WTC11 (cell line): ENCODE measurements around the gene ZBTB4. TPM values are rescaled to one million over a fixed set of nuclear protein-coding genes. Genes with fewer than 3 reads are reported as not detected.

Experiments
- ATAC-seq: fragments of 200-7000 bp; cut with Tn5 transposase; 2 replicates; pipeline ENCODE4 v1.10.0; 2021; ENCODE audit warnings: mild to moderate bottlenecking, moderate library complexity
- CTCF ChIA-PET: fragments of 300-600 bp; sonication (Branson Sonifier 250); formaldehyde crosslinking; loops from one replicate; lab custom pipeline; 2021; ENCODE audit warnings: antibody characterized with exemption; lab: Charles Lee
- POLR2A ChIA-PET: fragments of 350-600 bp; sonication (Branson Sonifier 250); formaldehyde crosslinking; loops from one replicate; lab custom pipeline; 2021; ENCODE audit warnings: antibody characterized with exemption; lab: Charles Lee
- DNase-seq: peaks from one replicate; pipeline ENCODE4 v3.0.0; 2021; ENCODE audit warnings: low spot score
- H3K27ac Mint-ChIP-seq: 2 replicates; pipeline ENCODE4 v1.8.0; 2021; ENCODE audit warnings: mixed read lengths
- H3K27me3 Mint-ChIP-seq: 2 replicates; pipeline ENCODE4 v1.8.0; 2021; ENCODE audit warnings: low read depth, mild to moderate bottlenecking, moderate library complexity, mixed read lengths
- H3K36me3 Mint-ChIP-seq: 2 replicates; pipeline ENCODE4 v1.8.0; 2021; ENCODE audit warnings: mixed read lengths
- H3K4me1 Mint-ChIP-seq: 2 replicates; pipeline ENCODE4 v1.8.0; 2022; ENCODE audit warnings: mixed read lengths
- H3K4me3 Mint-ChIP-seq: 2 replicates; pipeline ENCODE4 v1.8.0; 2021; ENCODE audit warnings: mild to moderate bottlenecking, moderate library complexity, mixed read lengths
- H3K9me3 Mint-ChIP-seq: 2 replicates; pipeline ENCODE4 v1.8.0; 2021; ENCODE audit warnings: mixed read lengths
- ATF6 ChIP-seq: sonication (generic); formaldehyde crosslinking; IDR thresholded peaks from 2 replicates; pipeline ENCODE4 v1.8.1; 2023; ENCODE audit warnings: mild to moderate bottlenecking, missing genetic modification reagents
- CDX4 ChIP-seq: fragments of 250-450 bp; sonication (Bioruptor Pico); IDR thresholded peaks from 2 replicates; pipeline ENCODE4 v1.9.0; 2021; ENCODE audit warnings: moderate library complexity, mild to moderate bottlenecking, inconsistent platforms, borderline replicate concordance
- CREB1 ChIP-seq: sonication (generic); formaldehyde crosslinking; IDR thresholded peaks from 2 replicates; pipeline ENCODE4 v1.8.0; 2023; ENCODE audit warnings: mild to moderate bottlenecking, missing genetic modification reagents
- E2F4 ChIP-seq: sonication (generic); formaldehyde crosslinking; IDR thresholded peaks from 2 replicates; pipeline ENCODE4 v1.8.1; 2022; ENCODE audit warnings: low read depth, mild to moderate bottlenecking, moderate library complexity, missing genetic modification reagents, borderline replicate concordance
- EMX1 ChIP-seq: fragments of 250-450 bp; sonication (Bioruptor Pico); IDR thresholded peaks from 2 replicates; pipeline ENCODE4 v1.8.0; 2021; ENCODE audit warnings: mild to moderate bottlenecking
- FOXK1 ChIP-seq: sonication (generic); formaldehyde crosslinking; IDR thresholded peaks from 2 replicates; pipeline ENCODE4 v1.8.0; 2022; ENCODE audit warnings: mild to moderate bottlenecking, moderate library complexity, missing genetic modification reagents
- GABPB1 ChIP-seq: sonication (generic); formaldehyde crosslinking; IDR thresholded peaks from 2 replicates; pipeline ENCODE4 v1.8.1; 2023; ENCODE audit warnings: mild to moderate bottlenecking, missing genetic modification reagents
- GTF2I ChIP-seq: fragments of 250-450 bp; sonication (Bioruptor Pico); conservative IDR thresholded peaks from 2 replicates; pipeline ENCODE4 v1.4.0; 2021; ENCODE audit warnings: mild to moderate bottlenecking
- HMGA2 ChIP-seq: fragments of 250-450 bp; sonication (Bioruptor Pico); IDR thresholded peaks from 2 replicates; pipeline ENCODE4 v1.4.0; 2021; ENCODE audit warnings: mild to moderate bottlenecking, moderate library complexity
- JUN ChIP-seq: sonication (generic); formaldehyde crosslinking; IDR thresholded peaks from 2 replicates; pipeline ENCODE4 v1.8.0; 2023; ENCODE audit warnings: mild to moderate bottlenecking, missing genetic modification reagents
- MAX ChIP-seq: sonication (generic); formaldehyde crosslinking; IDR thresholded peaks from 2 replicates; pipeline ENCODE4 v1.8.0; 2022; ENCODE audit warnings: mild to moderate bottlenecking, missing genetic modification reagents
- NFYB ChIP-seq: sonication (generic); formaldehyde crosslinking; conservative IDR thresholded peaks from 2 replicates; pipeline ENCODE4 v1.8.0; 2022; ENCODE audit warnings: low read depth, missing genetic modification reagents
- NR1H2 ChIP-seq: sonication (generic); formaldehyde crosslinking; IDR thresholded peaks from 2 replicates; pipeline ENCODE4 v1.9.0; 2021; ENCODE audit warnings: mild to moderate bottlenecking, moderate library complexity, missing genetic modification reagents
- PRRX2 ChIP-seq: fragments of 250-450 bp; sonication (Bioruptor Pico); IDR thresholded peaks from 2 replicates; pipeline ENCODE4 v1.8.0; 2021; ENCODE audit warnings: mild to moderate bottlenecking
- SMAD3 ChIP-seq: sonication (generic); formaldehyde crosslinking; IDR thresholded peaks from 2 replicates; pipeline ENCODE4 v1.8.0; 2022; ENCODE audit warnings: missing genetic modification reagents, mild to moderate bottlenecking, borderline replicate concordance
- SMAD4 ChIP-seq: sonication (generic); formaldehyde crosslinking; IDR thresholded peaks from 2 replicates; pipeline ENCODE4 v1.8.0; 2022; ENCODE audit warnings: mild to moderate bottlenecking, missing genetic modification reagents
- TP53 ChIP-seq: sonication (generic); formaldehyde crosslinking; IDR thresholded peaks from 2 replicates; pipeline ENCODE4 v1.8.1; 2023; ENCODE audit warnings: mild to moderate bottlenecking, missing genetic modification reagents
- USF1 ChIP-seq: sonication (generic); formaldehyde crosslinking; IDR thresholded peaks from 2 replicates; pipeline ENCODE4 v1.8.0; 2022; ENCODE audit warnings: mild to moderate bottlenecking, missing genetic modification reagents
- ZNF317 ChIP-seq: sonication (generic); formaldehyde crosslinking; IDR thresholded peaks from 2 replicates; pipeline ENCODE4 v1.8.1; 2023; ENCODE audit warnings: low read depth, mild to moderate bottlenecking, moderate library complexity, missing genetic modification reagents, borderline replicate concordance
- ZNF396 ChIP-seq: fragments of 250-450 bp; sonication (Bioruptor Pico); IDR thresholded peaks from 2 replicates; pipeline ENCODE4 v1.8.0; 2021; ENCODE audit warnings: mild to moderate bottlenecking, moderate library complexity, borderline replicate concordance
- ZNF532 ChIP-seq: fragments of 250-450 bp; sonication (Bioruptor Pico); IDR thresholded peaks from 2 replicates; pipeline ENCODE4 v1.9.0; 2021; ENCODE audit warnings: mild to moderate bottlenecking, borderline replicate concordance
- ZNF671 ChIP-seq: fragments of 250-450 bp; sonication (Bioruptor Pico); IDR thresholded peaks from 2 replicates; pipeline ENCODE4 v1.8.0; 2021; ENCODE audit warnings: mild to moderate bottlenecking
- total RNA-seq: library from RNA; stranded (reverse); gene quantifications from 3 replicates; pipeline ENCODE4 v1.2.3, GENCODE V29; 2021

Gene ZBTB4
- total RNA-seq, 1 experiment from 2014 or later = 14.6 TPM

GRCh38 chr17:7431231-7431630 lies 48.2 kb downstream of the ZBTB4 start (continued):
- TF ChIP-seq CREB1 (CRISPR knock-in tag) (no peak), EMX1 (CRISPR knock-in tag) (no peak), E2F4 (CRISPR knock-in tag) (no peak), JUN (CRISPR knock-in tag) (no peak), GTF2I (CRISPR knock-in tag) (no peak), ZNF532 (CRISPR knock-in tag) (no peak), GABPB1 (no peak)

GRCh38 chr17:7429722-7430121 lies 49.7 kb downstream of the ZBTB4 start:
- TF ChIP-seq PRRX2 (no peak), SMAD4 (CRISPR knock-in tag) (no peak), ZNF671 (CRISPR knock-in tag) (no peak), CDX4 (CRISPR knock-in tag) (no peak), CREB1 (CRISPR knock-in tag) (no peak), ZNF317 (no peak), ZNF396 (CRISPR knock-in tag) (no peak), NFYB (no peak), NR1H2 (CRISPR knock-in tag) (no peak), TP53 (CRISPR knock-in tag) (no peak), USF1 (CRISPR knock-in tag) (no peak), ATF6 (CRISPR knock-in tag) (no peak), MAX (CRISPR knock-in tag) (no peak), SMAD3 (CRISPR knock-in tag) (no peak), FOXK1 (no peak), HMGA2 (no peak)
- no peaks in the 10 kb centered on the region for H3K9me3 Mint-ChIP-seq
- POLR2A ChIA-PET = no interaction called here
- ATAC-seq (no peak), DNase-seq (no peak)
- no peaks in the 10 kb centered on the region for H3K4me1 Mint-ChIP-seq
- H3K27ac Mint-ChIP-seq = no peak overlapping the region
- no peaks in the 10 kb centered on the region for H3K36me3 Mint-ChIP-seq
- H3K27me3 Mint-ChIP-seq = no peaks in the 10 kb centered on the region; the same call in 1 of the 2 replicates
- no peak overlapping the region for H3K4me3 Mint-ChIP-seq
- CTCF ChIA-PET = interaction anchor here (0.7 kb wide), 1 partner anchor 8 kb away, joined by 3 read pairs; no protein-coding TSS in a partner anchor
